ENCODE results near the gene SPI1. TPM values are rescaled to one million over a fixed set of nuclear protein-coding genes. Genes with fewer than 3 reads are reported as not detected.
A peak's percentile ranks its signal among the peaks of the same experiment; 100 is the strongest.
"Not testable (repeated sequence)": the region's sequence is repeated elsewhere in the genome, so short reads cannot be mapped to it uniquely, and the experiment has no call there.

SPI1 gene
- total RNA-seq, 5 donors from 2014 or later (not counting 1 experiment from before 2014, with no cell fraction given) = 1.8 to 5.8 (median 2.1) TPM

GRCh38 chr11:47325271-47326041 lies 52.9 kb downstream of the SPI1 start:
- Histone ChIP-seq H3K27ac (ENCODE audit: low read length) (no peak overlapping the region), H3K4me1 (ENCODE audit: control insufficient read depth in 1 of 2, extremely low read depth in 1 of 2, insufficient read depth in 2 of 2, low read length in 2 of 2) (no peaks in the 10 kb centered on the region), H3K9me3 (no peaks in the 10 kb centered on the region), H3K27me3 (replicated peaks in 1 of 2; ENCODE audit: control insufficient read depth in 2 of 2, extremely low read depth in 1 of 2, insufficient read depth in 2 of 2, low read length in 1 of 2) (no peaks in the 10 kb centered on the region), H3K4me3 (ENCODE audit: control insufficient read depth in 1 of 2, extremely low read depth in 1 of 2, low read length in 1 of 2) (no peak overlapping the region), H3K36me3 (ENCODE audit: control insufficient read depth in 2 of 2, extremely low read depth in 1 of 2, insufficient read depth in 1 of 2, low read length in 1 of 2) (peaks cover 21 to 53% of the 10 kb centered on the region in 2 donors)
- ATAC-seq (replicated peaks in 1 of 4) = no peak
- CTCF ChIA-PET = no interaction called here
- H3K4me1 Mint-ChIP-seq = no peaks in the 10 kb centered on the region
- peak overlapping the region; percentile 22 to 31 for H3K27ac Mint-ChIP-seq
- no peaks in the 10 kb centered on the region for H3K27me3 Mint-ChIP-seq
- H3K9me3 Mint-ChIP-seq = no peaks in the 10 kb centered on the region
- DNase-seq = no peak
- WGBS (ENCODE audit: insufficient coverage) = 79% methylated on average over 9 of the region's 15 CpGs
- no peak overlapping the region for H3K4me3 Mint-ChIP-seq
- peaks cover 36% of the 10 kb centered on the region for H3K36me3 Mint-ChIP-seq
- POLR2A ChIA-PET = no interaction called here

- Mint-ChIP-seq H3K4me1 (no peaks in the 10 kb centered on the region), H3K4me3 (no peak overlapping the region), H3K9me3 (no peaks in the 10 kb centered on the region), H3K27ac (no peak overlapping the region), H3K27me3 (no peaks in the 10 kb centered on the region), H3K36me3 (peaks cover 36% of the 10 kb centered on the region)
- ATAC-seq (replicated peaks in 1 of 4) = no peak
- ChIA-PET POLR2A (interaction anchor here (0.6 to 0.7 kb wide), 2 partner anchors 24 to 422 kb away, joined by 3 read pairs; no protein-coding TSS in a partner anchor), CTCF (no interaction called here)
- Histone ChIP-seq H3K4me1 (ENCODE audit: control insufficient read depth in 1 of 2, extremely low read depth in 1 of 2, insufficient read depth in 2 of 2, low read length in 2 of 2) (no peaks in the 10 kb centered on the region), H3K36me3 (ENCODE audit: control insufficient read depth in 2 of 2, extremely low read depth in 1 of 2, insufficient read depth in 1 of 2, low read length in 1 of 2) (peaks cover 21 to 54% of the 10 kb centered on the region in 2 donors), H3K9me3 (no peaks in the 10 kb centered on the region), H3K27ac (ENCODE audit: low read length) (no peak overlapping the region), H3K4me3 (ENCODE audit: control insufficient read depth in 1 of 2, extremely low read depth in 1 of 2, low read length in 1 of 2) (no peak overlapping the region), H3K27me3 (replicated peaks in 1 of 2; ENCODE audit: control insufficient read depth in 2 of 2, extremely low read depth in 1 of 2, insufficient read depth in 2 of 2, low read length in 1 of 2) (no peaks in the 10 kb centered on the region)
- DNase-seq = no peak
- WGBS (ENCODE audit: insufficient coverage) = 99% methylated on average over 11 of the region's 12 CpGs
Observed at GRCh38 chr11:47324520-47324919, 53.8 kb downstream of the SPI1 start.

GRCh38 chr11:47318166-47318565 lies 60.2 kb downstream of the SPI1 start:
- H3K4me1 ChIP-seq (ENCODE audit: control insufficient read depth in 1 of 2, extremely low read depth in 1 of 2, insufficient read depth in 2 of 2, low read length in 2 of 2) = no peaks in the 10 kb centered on the region
- Mint-ChIP-seq H3K9me3 (no peaks in the 10 kb centered on the region), H3K36me3 (peaks cover 36% of the 10 kb centered on the region), H3K27me3 (no peaks in the 10 kb centered on the region), H3K4me1 (peaks cover 0 to 3% (median 0%) of the 10 kb centered on the region in 3 donors), H3K4me3 (no peak overlapping the region), H3K27ac (no peak overlapping the region)
- no CpG with 5 or more reads among the region's 2 CpGs for whole genome bisulfite sequencing (ENCODE audit: insufficient coverage)
- no peak overlapping the region for H3K4me3 ChIP-seq (ENCODE audit: control insufficient read depth in 1 of 2, extremely low read depth in 1 of 2, low read length in 1 of 2)
- ATAC-seq (replicated peaks in 1 of 4) (no peak), DNase-seq (no peak)
- ChIA-PET POLR2A (no interaction called here), CTCF (interaction anchor here in 1 of 2 donors (0.7 kb wide), 1 partner anchor 29 kb away, joined by 3 read pairs; no protein-coding TSS in a partner anchor)
- no peaks in the 10 kb centered on the region for H3K27me3 ChIP-seq (replicated peaks in 1 of 2; ENCODE audit: control insufficient read depth in 2 of 2, extremely low read depth in 1 of 2, insufficient read depth in 2 of 2, low read length in 1 of 2)
- H3K27ac ChIP-seq (ENCODE audit: low read length) = no peak overlapping the region
- no peaks in the 10 kb centered on the region for H3K9me3 ChIP-seq
- peaks cover 7 to 62% of the 10 kb centered on the region in 2 donors for H3K36me3 ChIP-seq (ENCODE audit: control insufficient read depth in 2 of 2, extremely low read depth in 1 of 2, insufficient read depth in 1 of 2, low read length in 1 of 2)

GRCh38 chr11:47317064-47317828 lies 61.1 kb downstream of the SPI1 start:
- ATAC-seq (replicated peaks in 1 of 4) = no peak
- peaks cover 39% of the 10 kb centered on the region for H3K36me3 Mint-ChIP-seq
- ChIA-PET CTCF (no interaction called here), POLR2A (no interaction called here)
- Histone ChIP-seq H3K4me3 (ENCODE audit: control insufficient read depth in 1 of 2, extremely low read depth in 1 of 2, low read length in 1 of 2) (no peak overlapping the region), H3K36me3 (ENCODE audit: control insufficient read depth in 2 of 2, extremely low read depth in 1 of 2, insufficient read depth in 1 of 2, low read length in 1 of 2) (peaks cover 7 to 69% of the 10 kb centered on the region in 2 donors), H3K27me3 (replicated peaks in 1 of 2; ENCODE audit: control insufficient read depth in 2 of 2, extremely low read depth in 1 of 2, insufficient read depth in 2 of 2, low read length in 1 of 2) (no peaks in the 10 kb centered on the region), H3K27ac (ENCODE audit: low read length) (no peak overlapping the region), H3K9me3 (no peaks in the 10 kb centered on the region), H3K4me1 (ENCODE audit: control insufficient read depth in 1 of 2, extremely low read depth in 1 of 2, insufficient read depth in 2 of 2, low read length in 2 of 2) (no peaks in the 10 kb centered on the region)
- no peak overlapping the region for H3K4me3 Mint-ChIP-seq
- peaks cover 0 to 3% (median 0%) of the 10 kb centered on the region in 3 donors for H3K4me1 Mint-ChIP-seq
- 60% methylated on average over 1 of the region's 5 CpGs for WGBS (ENCODE audit: insufficient coverage)
- no peak for DNase-seq
- no peaks in the 10 kb centered on the region for H3K9me3 Mint-ChIP-seq
- no peak overlapping the region for H3K27ac Mint-ChIP-seq
- no peaks in the 10 kb centered on the region for H3K27me3 Mint-ChIP-seq

GRCh38 chr11:47316501-47316900 lies 61.8 kb downstream of the SPI1 start:
- POLR2A ChIA-PET; H3K4me1 ChIP-seq (ENCODE audit: control insufficient read depth in 1 of 2, extremely low read depth in 1 of 2, insufficient read depth in 2 of 2, low read length in 2 of 2); H3K27me3 Mint-ChIP-seq; CTCF ChIA-PET; H3K9me3 ChIP-seq; H3K4me1 Mint-ChIP-seq; H3K4me3 ChIP-seq (ENCODE audit: control insufficient read depth in 1 of 2, extremely low read depth in 1 of 2, low read length in 1 of 2); H3K27ac Mint-ChIP-seq; DNase-seq; H3K27ac ChIP-seq (ENCODE audit: low read length); ATAC-seq (replicated peaks in 1 of 4); H3K27me3 ChIP-seq (replicated peaks in 1 of 2; ENCODE audit: control insufficient read depth in 2 of 2, extremely low read depth in 1 of 2, insufficient read depth in 2 of 2, low read length in 1 of 2); H3K9me3 Mint-ChIP-seq; H3K4me3 Mint-ChIP-seq: not testable (repeated sequence)
- peaks cover 32% of the 10 kb centered on the region for H3K36me3 Mint-ChIP-seq
- WGBS (ENCODE audit: insufficient coverage) = no CpG with 5 or more reads among the region's 8 CpGs
- peaks cover 7 to 70% of the 10 kb centered on the region in 2 donors for H3K36me3 ChIP-seq (ENCODE audit: control insufficient read depth in 2 of 2, extremely low read depth in 1 of 2, insufficient read depth in 1 of 2, low read length in 1 of 2)

- Mint-ChIP-seq H3K27me3 (no peaks in the 10 kb centered on the region), H3K9me3 (no peaks in the 10 kb centered on the region), H3K27ac (no peak overlapping the region), H3K4me3 (no peak overlapping the region), H3K4me1 (peaks cover 0 to 3% (median 0%) of the 10 kb centered on the region in 3 donors), H3K36me3 (peaks cover 30% of the 10 kb centered on the region)
- ATAC-seq (replicated peaks in 1 of 4) = no peak
- Histone ChIP-seq H3K4me3 (ENCODE audit: control insufficient read depth in 1 of 2, extremely low read depth in 1 of 2, low read length in 1 of 2) (no peak overlapping the region), H3K27me3 (replicated peaks in 1 of 2; ENCODE audit: control insufficient read depth in 2 of 2, extremely low read depth in 1 of 2, insufficient read depth in 2 of 2, low read length in 1 of 2) (no peaks in the 10 kb centered on the region), H3K4me1 (ENCODE audit: control insufficient read depth in 1 of 2, extremely low read depth in 1 of 2, insufficient read depth in 2 of 2, low read length in 2 of 2) (no peaks in the 10 kb centered on the region), H3K9me3 (no peaks in the 10 kb centered on the region), H3K36me3 (ENCODE audit: control insufficient read depth in 2 of 2, extremely low read depth in 1 of 2, insufficient read depth in 1 of 2, low read length in 1 of 2) (peaks cover 7 to 78% of the 10 kb centered on the region in 2 donors), H3K27ac (ENCODE audit: low read length) (no peak overlapping the region)
- no CpG with 5 or more reads among the region's 5 CpGs for WGBS (ENCODE audit: insufficient coverage)
- no peak for DNase-seq
- ChIA-PET POLR2A (interaction anchor here (0.5 to 0.7 kb wide), 2 partner anchors 11 to 18 kb away, joined by 3 to 4 read pairs; no protein-coding TSS in a partner anchor), CTCF (no interaction called here)
Observed at GRCh38 chr11:47314992-47315391, 63.4 kb downstream of the SPI1 start.

Measured in T-cell (primary cell).